Measurements from ENCODE around the gene P3H2.

P3H2 gene

DNA sequence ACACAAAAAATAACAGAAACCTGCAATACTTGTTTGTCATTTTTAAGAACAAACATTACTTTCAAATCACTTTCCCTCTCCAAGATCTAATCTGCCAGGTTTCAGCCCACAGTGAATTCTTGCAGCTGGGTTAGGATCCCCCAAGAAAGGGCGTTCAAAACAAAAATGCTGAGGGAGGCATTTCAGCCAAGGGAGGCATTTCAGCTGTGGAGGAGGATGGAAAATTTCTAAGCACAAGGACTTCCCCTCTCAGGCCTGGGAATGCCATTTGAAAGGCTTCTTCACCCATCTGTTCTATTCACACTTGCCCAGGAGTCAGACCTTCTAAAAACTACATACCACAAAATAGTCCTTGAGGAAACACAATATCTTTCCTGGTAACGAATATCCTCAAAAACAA lies 69.1 kb downstream of the P3H2 start:
- no peak for DNase-seq

- no peak for DNase-seq
Observed at GRCh38 chr3:190048932-190049441, 71.7 kb downstream of the P3H2 start.

- no peak for DNase-seq
Observed at GRCh38 chr3:190044974-190045373, 75.7 kb downstream of the P3H2 start.

- no peak for DNase-seq
Observed at GRCh38 chr3:190044142-190044541, 76.6 kb downstream of the P3H2 start.

DNA sequence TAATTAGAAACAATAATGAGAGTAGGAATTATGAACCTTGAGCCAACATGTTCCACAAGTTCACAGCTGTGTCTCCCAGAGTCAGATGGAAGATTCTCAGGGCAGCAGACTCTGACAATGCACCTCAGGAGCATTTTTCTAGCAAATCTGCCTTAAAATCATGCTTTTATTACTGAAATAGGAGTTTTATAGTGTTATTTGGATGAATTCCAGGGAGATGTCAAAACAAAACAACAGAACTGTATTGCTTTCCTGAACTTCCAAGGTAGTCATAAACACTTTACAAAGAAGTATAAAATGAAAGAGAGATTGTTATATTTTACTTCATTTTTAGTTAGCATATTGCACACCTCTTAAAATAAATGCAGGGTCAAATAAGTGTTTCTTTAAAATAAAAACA lies 77.0 kb downstream of the P3H2 start:
- DNase-seq, result no peak

DNA sequence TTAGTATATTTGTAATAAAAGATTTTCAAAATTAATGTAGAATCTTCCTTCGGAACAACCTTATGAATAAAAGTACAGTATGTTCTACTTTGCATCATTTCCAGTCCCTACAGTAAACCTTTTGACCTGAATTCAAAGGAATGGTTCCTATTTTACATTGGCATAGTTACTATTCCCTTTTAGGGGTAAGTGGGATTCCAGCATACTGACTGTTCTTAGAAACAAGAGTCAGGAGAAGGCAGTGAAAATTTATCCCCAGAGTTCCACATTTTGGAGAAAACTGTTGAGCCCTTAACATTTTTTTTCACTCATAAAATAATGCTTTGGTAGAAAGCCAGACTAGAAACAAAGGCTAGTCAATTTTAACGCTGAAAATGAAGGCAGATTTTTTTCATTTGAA lies 78.1 kb downstream of the P3H2 start:
- DNase-seq, result no peak

- no peak for DNase-seq
Observed at GRCh38 chr3:190041333-190042041, 79.2 kb downstream of the P3H2 start.

DNA sequence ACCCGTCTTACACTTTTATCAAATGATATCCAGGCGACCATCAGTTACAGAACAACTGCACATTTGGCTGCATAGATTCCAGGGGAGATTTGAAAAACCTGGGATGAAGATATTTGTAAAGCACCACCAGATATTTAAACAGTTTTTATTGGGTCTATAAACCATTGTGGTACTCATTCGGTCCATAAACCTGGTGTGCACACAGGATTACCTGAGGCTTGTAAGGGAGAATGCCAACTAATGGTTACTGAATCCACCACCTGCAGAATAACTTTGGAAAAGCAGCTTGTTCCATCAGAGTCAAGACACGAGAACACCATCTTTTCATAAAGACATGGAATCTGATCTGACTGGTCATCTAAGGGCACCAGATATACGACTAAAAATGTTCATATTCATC lies 80.6 kb downstream of the P3H2 start:
- DNase-seq, result no peak

GRCh38 chr3:190038050-190038933 lies 82.4 kb downstream of the P3H2 start:
- DNase-seq, result no peak

DNA sequence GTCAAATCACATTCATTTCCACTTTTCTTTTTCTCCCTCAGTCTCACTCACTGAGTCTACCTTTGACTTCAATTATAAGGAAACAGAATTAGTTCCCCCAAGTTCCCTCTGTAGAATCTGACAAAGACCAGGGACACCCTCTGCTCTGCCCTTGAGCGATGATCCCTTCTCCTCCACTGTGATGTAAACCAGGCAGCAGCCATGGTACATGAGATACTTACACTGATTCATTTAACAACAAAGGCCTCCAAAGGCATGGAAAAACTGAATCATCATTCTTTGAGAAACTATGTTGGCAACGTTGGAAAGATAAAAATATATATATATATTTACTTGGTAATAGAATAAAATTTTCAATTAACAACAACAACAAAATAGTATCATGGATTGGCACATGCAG lies 84.1 kb downstream of the P3H2 start:
- no peak for DNase-seq

DNA sequence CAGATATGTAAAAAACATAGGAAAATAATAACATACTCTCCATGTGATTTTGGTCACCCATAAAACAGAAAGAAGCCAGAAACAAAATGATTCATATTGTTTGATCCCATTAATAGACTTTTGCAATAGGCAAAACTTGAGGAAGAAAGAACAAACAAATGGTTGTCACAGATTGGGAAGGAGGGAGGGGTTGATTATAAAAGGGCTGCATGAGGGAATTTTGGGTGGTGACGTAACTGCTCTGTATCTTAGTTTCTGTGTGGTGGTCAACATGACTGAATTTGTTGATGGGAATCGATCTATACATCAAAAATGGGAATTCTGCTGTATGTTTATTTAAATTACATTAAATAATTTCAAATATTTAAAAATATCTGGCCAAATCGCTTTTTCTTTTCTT lies 86.3 kb downstream of the P3H2 start:
- no peak for DNase-seq

DNA sequence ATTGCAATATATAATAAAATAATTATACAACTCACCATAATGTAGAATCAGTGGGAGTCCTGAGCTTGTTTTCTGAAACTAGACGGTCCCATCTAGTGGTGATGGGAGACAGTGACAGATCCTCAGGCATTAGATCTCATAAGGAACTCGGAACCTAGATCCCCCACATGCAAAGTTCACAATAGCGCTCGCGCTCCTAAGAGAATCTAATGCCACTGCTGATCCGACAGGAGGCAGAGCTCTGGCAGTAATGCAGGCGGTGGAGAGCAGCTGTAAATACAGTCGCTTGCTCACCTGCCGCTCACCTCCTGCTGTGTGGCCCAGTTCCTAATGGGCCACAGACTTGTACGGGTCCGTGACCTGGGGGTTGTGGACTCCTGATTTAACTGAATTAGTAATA lies 87.8 kb downstream of the P3H2 start:
- DNase-seq, result no peak

- DNase-seq, result no peak
Observed at GRCh38 chr3:190031887-190032752, 88.6 kb downstream of the P3H2 start.

GRCh38 chr3:190027116-190027515 lies 93.6 kb downstream of the P3H2 start:
- no peak for DNase-seq

- DNase-seq, result no peak
Observed at GRCh38 chr3:190026154-190026553, 94.5 kb downstream of the P3H2 start.

- DNase-seq, result no peak
Observed at GRCh38 chr3:190024912-190025311, 95.8 kb downstream of the P3H2 start.

DNA sequence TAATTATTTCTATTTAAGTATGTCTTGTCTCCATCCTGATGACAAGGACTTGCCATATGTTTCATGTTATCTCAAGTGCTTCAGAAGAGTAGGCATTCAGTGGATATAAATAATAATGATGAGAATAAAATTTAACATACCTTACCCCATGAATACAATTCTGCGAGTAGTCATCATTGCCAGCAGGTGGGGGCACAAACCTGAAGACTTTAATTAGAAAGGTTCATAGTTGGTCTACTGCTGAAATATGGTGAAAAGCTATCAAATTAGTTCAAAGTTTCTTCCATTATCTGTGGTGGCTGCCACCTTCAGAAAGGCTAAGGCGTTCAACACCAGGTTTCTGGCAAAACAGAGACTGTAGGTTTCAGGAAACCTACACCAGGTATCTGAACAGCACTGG lies 100.9 kb downstream of the P3H2 start:
- DNase-seq, result no peak

DNA sequence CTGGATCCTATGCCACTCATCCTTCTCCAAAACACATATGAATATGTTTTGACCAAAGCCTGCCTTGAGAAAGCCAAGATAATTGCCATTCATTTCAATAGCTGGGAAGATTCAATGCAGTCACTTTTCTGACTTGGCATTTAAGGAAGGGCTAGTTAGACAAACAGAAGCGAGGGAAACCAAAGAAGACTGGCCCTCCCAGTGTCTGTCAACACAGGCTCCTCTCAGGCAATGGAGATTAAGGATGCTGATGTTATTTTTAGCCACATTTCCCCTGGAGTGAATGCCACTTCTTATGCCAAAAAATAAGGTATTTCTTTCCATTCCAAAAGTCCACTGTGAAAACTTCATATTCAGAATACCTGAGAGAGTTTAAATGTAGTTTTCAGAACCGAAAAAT lies 101.7 kb downstream of the P3H2 start:
- no peak for DNase-seq

- no peak for DNase-seq
Observed at GRCh38 chr3:190018460-190018859, 102.2 kb downstream of the P3H2 start.

GRCh38 chr3:190017521-190018288 lies 103.0 kb downstream of the P3H2 start:
- no peak for DNase-seq

- DNase-seq, result no peak
Observed at GRCh38 chr3:190016966-190017365, 103.7 kb downstream of the P3H2 start.

GRCh38 chr3:190014940-190015339 lies 105.8 kb downstream of the P3H2 start:
- no peak for DNase-seq

Measured in activated CD4-positive, CD25-positive, alpha-beta regulatory T cell (primary cell).